ENCODE results near the gene TGFBR3. TPM values are rescaled to one million over a fixed set of nuclear protein-coding genes. Genes with fewer than 3 reads are reported as not detected.

The TGFBR3 gene
- polyA plus RNA-seq, 1 donor, result 112 TPM

- DNase-seq, result no peak
Observed at GRCh38 chr1:91757763-91758460, 128.0 kb downstream of the TGFBR3 start.

- DNase-seq, result no peak
Observed at GRCh38 chr1:91755702-91756287, 130.2 kb downstream of the TGFBR3 start.

DNA sequence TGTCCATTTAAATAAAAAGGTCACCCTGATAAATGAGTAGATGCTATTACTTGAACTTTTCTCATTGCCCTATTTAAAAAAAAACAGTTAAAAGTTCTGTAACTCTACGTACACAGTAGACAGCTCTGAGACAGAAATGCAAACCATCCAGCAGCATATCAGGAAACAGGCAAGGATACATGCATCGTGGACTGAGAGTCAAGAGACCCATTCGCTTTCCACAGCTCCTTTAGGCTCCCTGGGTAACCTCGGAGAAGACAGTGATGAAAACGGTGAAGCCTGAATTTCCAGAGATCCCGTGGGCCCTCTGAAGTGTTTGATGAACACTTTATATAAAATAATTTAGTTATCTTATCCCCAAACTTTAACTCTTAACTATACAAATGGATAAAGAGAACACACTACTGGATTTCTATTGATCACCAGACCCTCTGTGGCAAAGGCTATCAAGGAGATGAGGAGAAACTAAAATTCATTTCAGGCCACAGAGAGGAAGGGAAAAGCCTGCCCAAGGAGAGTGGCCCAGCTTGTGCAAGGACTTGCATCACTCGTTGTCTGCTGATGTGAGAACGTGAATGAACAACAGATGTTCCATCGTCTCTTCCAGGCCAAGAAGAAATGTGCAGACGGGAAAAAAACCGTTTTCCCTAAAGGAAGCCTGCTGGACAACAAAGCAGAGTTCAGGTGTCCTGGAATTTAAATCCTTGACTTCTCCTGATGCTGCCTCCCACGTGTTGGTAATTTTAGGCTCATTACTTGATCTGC, 131.0 kb downstream of the TGFBR3 start:
- DNase-seq, result no peak

DNA sequence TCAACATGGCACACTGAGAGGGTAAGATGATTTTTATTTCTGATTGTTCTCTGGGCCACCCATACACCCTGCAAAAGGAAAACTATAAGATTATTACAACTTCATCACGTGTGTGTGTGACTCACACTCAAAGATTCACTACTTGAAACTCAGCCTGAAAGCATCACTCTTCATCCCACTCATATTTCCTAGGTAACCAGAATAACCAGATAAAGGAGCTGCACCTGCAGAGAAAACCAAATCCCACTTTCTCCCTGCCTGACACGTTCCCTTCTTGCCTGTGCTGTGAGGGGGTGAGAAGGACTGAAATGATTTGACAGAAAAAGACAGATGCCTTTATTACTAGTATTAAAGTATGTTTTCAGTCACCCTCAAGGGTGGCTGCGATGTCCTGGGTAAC, 131.6 kb downstream of the TGFBR3 start:
- no peak for DNase-seq

GRCh38 chr1:91753878-91754277, 132.1 kb downstream of the TGFBR3 start:
- no peak for DNase-seq

DNA sequence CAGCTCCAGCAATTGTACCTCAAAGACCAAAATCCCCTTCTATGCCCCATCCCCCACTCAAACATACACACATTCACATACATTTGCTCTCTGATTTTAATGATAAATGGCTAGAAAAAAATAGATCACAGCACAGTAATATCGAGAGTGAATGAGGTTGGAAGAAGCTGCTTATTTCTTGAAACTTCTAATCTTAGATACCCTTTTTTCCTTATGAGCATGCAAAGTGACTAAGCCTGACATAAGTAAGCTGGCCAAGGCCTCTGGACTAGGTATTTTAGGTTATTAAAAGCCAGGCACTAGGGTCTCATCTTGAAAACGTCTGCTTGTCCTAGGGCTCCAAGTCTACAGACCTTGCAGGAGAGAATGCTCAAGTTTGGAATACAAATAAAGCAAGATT, 133.6 kb downstream of the TGFBR3 start:
- DNase-seq, result no peak

DNA sequence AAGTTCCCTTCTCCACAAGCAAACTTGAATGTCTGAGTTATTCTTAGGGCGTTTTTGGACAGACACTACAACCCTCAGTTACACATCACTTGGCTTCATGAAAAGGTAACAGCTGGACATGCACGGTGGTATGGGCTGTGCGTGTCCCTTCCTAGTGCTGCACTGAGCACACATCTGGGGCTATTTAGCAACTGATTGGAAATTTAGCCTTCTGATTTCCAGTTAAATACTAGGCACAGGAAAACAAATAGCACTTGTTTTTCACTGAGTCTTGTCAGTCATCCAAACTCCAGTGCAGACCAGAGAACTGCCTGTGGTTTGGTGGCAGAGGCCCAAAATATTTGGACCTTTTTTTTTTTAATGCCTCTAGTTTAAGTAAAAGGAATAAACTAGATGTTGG, 134.7 kb downstream of the TGFBR3 start:
- no peak for DNase-seq

- DNase-seq, result no peak
Observed at GRCh38 chr1:91750398-91750996, 135.5 kb downstream of the TGFBR3 start.

DNA sequence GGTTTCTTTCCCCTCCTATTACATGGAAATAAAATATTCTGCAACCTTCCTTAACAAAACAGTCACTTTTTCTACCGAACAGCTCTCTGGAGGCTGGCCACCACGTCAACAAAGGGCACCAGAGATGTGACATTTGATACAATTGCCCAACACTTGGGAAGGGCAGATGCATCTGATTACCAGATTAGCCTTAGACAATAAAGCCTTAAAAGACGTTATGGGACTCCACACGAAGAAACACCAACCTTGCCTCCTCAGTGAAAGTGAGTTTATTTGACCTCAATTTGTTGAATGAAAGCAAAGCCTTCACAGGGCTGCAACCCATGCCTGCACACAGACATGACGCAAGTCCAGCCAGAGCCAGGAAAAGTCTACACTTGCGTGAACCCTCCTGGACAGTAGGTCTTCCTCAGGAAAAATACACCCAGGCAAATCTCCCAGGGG, 136.1 kb downstream of the TGFBR3 start:
- DNase-seq, result no peak

GRCh38 chr1:91747666-91748065, 138.3 kb downstream of the TGFBR3 start:
- DNase-seq, result no peak

DNA sequence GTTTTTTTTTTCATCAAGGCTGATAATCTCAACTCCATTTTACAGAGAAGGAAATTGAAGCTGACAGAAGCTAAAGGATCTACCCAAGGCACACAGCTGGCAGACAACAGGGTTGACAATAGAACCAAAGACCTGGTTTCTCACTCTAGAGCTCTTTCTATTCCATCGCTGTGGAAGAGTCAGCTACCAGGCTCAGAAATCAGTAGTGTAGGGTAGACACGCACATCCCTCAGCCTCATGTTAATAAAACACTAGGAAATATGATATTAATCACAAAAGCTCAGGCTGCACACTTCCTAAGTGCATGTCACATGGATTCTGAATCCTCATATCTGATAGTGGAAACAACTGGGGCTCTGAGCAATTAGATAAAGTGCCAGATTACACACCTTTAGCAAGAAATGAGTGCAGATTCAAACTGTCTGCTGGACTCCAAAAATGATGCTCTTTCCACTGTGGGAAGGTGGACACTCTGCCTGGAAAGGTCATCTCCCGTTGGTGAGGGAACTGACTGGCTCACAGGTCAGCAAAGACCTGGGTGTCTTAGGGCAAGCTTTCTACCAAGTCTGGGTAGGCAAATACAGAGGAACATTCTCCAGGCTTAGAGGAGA, 139.1 kb downstream of the TGFBR3 start:
- no peak for DNase-seq

DNA sequence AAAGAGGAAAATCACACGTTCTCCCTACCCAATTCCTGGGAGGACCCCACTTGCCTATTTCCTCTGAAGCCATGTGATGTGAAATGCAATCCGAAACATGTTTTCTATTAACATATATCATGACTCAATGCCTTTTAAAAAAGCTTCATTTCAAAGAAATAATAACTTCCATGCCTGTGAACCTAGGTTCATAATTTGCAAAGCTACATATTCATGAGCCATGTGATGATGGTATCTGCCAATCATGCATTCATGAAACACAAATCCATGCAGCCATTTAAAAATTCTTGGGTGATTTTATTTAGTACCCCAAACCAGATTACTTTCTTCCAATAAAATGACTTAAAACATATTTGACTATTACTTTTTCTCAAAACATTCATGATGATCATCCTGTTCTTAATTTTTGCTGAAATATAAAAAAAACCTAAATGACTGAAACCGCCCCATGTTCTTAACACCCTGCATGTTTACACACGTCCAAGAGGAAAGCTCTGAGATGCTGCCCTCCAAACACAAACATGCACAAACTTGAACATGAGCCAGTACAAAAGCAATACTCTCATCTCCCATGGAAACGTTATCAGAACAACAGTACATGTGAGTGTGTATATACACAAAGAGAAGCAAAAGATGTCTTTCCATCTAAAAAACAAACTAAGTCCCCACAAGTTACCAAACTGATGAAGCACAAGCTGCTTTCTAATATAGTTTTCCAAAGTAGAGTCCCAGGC, 140.1 kb downstream of the TGFBR3 start:
- no peak for DNase-seq

DNA sequence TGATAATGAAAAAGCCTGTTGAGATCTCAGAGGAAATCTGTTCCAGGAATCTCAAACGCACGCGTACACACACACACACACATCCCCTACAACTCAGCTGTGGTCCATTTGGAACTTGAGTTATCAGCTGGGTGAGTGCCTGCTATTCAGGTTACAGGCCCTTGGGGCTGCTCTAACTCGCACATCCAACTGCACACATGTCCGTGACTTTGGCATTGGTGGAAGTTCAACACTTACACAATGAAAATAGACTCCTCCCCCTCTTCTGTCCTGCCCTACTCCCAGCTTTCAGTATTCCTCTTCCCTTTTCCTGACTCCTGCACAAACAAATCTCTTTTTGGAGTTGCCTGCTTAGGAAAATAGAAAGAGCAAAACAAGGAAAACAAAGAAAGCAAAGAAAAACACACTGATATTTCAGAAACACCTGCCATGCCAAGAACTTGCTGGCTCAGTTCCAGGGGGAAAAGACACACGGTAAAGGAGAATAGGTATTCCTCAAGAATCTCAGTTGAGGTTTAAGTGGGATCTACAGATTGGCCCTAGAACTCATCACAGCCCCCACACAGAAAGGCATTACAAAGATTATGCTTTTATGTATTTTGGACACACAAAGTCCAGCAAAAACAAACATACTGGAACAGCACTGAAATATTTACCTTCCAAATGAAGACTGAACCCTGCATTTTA, 140.9 kb downstream of the TGFBR3 start:
- DNase-seq, result no peak

DNA sequence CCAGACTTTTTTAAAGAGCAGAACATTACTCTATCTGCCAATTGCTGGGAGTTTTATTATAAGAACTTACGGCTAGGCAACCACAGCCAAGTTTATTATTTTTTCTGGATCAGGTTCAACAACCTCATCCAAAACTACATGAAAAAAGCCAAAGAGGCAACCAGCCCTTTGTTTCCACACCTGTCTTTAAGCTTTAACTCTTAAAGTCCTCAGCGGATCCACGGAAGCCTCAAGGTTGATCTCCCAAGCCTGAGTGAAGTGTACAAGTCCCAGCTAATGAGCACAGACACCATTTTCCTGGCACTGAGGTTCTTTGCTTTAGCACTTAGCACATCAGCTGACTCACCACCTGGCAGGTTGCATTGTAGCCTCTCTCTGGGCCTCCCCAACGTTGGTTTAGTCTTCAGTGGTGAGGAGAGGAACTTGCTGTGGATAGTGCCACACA, 143.1 kb downstream of the TGFBR3 start:
- no peak for DNase-seq

GRCh38 chr1:91741906-91742305, 144.0 kb downstream of the TGFBR3 start:
- DNase-seq, result no peak

DNA sequence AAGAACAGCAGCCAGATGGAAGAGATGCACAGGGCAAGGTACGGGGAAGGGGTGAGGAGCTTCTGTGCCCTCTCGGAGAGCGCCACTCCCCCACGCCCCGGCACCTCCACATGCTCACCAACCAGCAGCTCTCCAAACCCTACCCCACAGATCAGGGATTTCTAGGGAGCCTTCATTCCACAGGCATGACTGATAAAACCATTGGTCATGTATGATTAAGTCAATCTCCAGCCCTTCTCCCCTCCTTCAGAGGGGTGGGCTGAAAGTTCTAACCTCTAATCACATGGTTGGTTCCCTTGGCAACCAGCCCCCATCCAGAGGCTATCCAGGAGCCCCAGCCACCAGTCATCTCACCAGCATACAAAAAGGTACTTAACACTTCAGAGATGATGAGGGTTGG, 144.7 kb downstream of the TGFBR3 start:
- DNase-seq, result no peak

DNA sequence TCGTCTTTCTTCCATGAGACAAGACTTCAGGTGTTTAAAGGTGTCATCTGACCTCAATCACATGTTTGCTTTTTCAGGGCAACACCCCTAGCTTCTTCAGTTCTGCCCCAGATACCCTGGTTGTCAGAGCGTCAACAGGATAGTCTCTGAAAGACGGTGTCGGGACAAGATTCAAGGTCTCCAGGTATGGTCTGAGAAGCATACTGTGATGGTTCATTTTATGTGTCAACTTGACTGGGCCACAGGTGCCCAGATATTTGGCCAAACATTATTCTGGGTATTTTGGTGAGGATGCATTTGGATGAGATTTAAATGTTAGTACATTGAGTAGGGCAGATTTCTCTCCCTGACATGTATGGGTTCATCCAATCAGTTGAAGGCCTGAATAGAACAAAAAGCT, 148.3 kb downstream of the TGFBR3 start:
- DNase-seq, result no peak

GRCh38 chr1:91736715-91737615, 149.0 kb downstream of the TGFBR3 start:
- DNase-seq, result no peak

GRCh38 chr1:91736146-91736714, 149.7 kb downstream of the TGFBR3 start:
- DNase-seq, result no peak
